NCI-H128 (cell line): ENCODE results near the gene SUN1.
"Not testable (repeated sequence)": the region's sequence is repeated elsewhere in the genome, so short reads cannot be mapped to it uniquely, and the experiment has no call there.

ENCODE experiments used
- DNase-seq: peaks from one replicate; lab custom pipeline; 2025; ENCODE audit not compliant: unreplicated experiment; lab: John Stamatoyannopoulos, UW

SUN1 gene

GRCh38 chr7:854118-854775, 22.0 kb downstream of the SUN1 start:
- no peak for DNase-seq

- DNase-seq, result no peak
Observed at GRCh38 chr7:855686-856369, 23.6 kb downstream of the SUN1 start.

GRCh38 chr7:856444-857095, 24.3 kb downstream of the SUN1 start:
- DNase-seq, result no peak

- DNase-seq, result no peak
Observed at GRCh38 chr7:857661-858060, 25.4 kb downstream of the SUN1 start.

GRCh38 chr7:859359-860030, 27.2 kb downstream of the SUN1 start:
- DNase-seq, result no peak

- no peak for DNase-seq
Observed at GRCh38 chr7:860149-860548, 27.9 kb downstream of the SUN1 start.

- DNase-seq, result no peak
Observed at GRCh38 chr7:861222-861621, 28.9 kb downstream of the SUN1 start.

GRCh38 chr7:862157-862556, 29.9 kb downstream of the SUN1 start:
- DNase-seq, result no peak

- no peak for DNase-seq
Observed at GRCh38 chr7:863106-863505, 30.8 kb downstream of the SUN1 start.

GRCh38 chr7:865921-866320, 33.6 kb downstream of the SUN1 start:
- no peak for DNase-seq

GRCh38 chr7:867001-867405, 34.7 kb downstream of the SUN1 start:
- DNase-seq, result no peak

GRCh38 chr7:867406-868188, 35.3 kb downstream of the SUN1 start:
- DNase-seq, result no peak

- no peak for DNase-seq
Observed at GRCh38 chr7:868189-868486, 35.9 kb downstream of the SUN1 start.

- DNase-seq, result no peak
Observed at GRCh38 chr7:869348-869747, 37.1 kb downstream of the SUN1 start.

- DNase-seq, result no peak
Observed at GRCh38 chr7:871900-872537, 39.7 kb downstream of the SUN1 start.

- not testable (repeated sequence) for DNase-seq
Observed at GRCh38 chr7:872685-873084, 40.4 kb downstream of the SUN1 start.

GRCh38 chr7:873367-874002, 41.2 kb downstream of the SUN1 start:
- peak; percentile 51 for DNase-seq

GRCh38 chr7:874031-874749, 41.9 kb downstream of the SUN1 start:
- DNase-seq, result no peak

GRCh38 chr7:875051-875450, 42.8 kb downstream of the SUN1 start:
- peak; percentile 24 for DNase-seq
